ENCODE measurements around the gene JPH4.
"Not testable (repeated sequence)": the region's sequence is repeated elsewhere in the genome, so short reads cannot be mapped to it uniquely, and the experiment has no call there.

JPH4 gene

DNA sequence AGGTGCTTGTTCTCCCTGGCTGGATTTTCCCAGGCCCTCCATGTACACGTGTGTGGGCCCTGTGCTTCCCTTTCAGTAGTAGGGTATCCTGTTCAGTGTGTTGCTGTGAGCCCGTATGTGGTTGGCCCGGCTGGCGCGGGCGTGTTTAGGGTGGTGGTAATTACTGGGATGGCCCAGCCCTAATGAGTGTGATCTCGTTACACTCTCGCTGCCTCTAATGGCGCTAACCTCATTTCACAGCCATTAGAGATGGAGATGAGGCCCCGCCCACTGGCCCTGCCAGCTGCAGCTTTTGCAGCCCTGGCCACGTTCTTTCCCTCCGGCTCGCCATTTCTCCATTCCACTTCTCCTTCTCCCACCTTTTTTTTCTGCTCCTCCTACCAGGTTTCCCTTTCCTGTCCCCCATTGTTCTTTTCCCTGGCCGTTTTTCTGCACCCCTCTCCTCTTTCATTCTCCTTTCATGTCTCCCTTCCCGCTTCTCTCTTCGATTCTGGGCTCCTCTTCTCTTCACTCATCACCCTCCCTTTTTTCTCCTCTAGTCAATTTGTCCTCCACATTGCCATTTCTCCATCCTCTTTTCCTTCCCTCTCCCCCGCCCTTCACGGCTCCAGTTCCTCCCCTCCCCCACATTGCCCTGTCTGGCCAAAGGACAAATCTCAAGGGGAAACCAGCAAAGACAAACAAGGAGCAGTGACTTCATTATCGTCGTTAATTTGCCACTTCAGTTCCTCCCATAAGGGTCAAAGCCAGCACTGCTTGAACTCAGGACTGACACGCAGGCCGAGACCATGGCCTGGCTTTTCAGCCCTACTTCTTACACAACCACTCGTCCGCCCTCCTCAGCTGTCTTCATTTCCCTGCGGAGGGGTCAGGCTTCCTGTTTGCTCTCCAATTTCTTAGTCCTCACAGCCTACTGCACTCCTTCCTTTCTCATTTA lies 33.8 kb downstream of the JPH4 start:
- FAIRE-seq = no peak

DNA sequence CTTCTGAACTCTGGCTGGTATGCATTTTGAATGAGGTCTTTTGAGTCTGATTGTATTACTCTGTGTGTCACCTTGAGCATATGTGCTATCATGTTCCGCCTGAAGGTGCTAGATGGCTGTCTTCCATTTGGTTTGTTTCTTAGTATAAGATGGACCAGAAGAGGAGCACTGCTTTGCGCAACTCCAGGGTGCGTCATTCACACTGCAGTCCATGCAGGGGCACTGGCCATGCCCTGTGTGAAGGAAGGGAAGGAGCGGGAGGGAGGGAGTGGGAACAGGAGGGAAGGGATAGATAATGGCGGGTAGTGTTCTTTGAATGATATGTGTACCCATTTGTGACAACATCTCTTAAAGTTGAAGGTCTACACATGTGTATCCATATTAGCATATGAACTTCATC lies 35.2 kb downstream of the JPH4 start:
- no peak for FAIRE-seq

DNA sequence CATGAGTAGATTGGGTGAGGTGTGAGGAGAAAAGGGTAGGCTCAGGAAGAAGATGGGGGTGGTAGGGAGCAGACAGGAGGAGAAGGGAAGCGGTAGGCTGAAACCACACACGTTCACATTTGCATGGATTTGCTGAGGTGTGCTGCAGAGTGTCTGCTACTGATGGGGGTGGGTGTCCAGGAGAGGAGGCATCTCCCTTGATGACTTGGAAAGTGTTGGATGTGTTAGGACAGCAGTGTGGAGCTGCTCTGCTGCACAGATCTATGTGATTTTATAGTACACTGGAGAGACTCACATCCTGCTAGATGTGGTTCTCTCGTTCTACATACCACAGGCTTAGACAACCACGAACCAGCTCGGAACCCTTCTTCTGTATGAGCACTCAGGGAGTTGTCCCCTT lies 36.3 kb downstream of the JPH4 start:
- no peak for FAIRE-seq

DNA sequence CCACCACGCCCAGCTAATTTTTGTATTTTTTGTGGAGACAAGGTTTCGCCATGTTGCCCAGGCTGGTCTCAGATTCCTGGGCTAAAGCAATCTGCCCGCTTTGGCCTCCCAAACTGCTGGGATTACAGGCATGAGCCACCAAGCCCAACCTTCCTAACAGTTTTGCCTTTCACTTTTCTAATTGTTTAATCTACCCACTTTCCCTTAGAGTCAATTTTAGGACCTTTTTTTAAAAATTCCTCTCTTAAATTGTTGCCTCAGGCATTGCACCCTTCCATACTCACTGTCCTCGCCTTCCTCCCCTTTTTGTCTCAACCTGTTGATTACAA lies 38.5 kb downstream of the JPH4 start:
- FAIRE-seq = no peak

DNA sequence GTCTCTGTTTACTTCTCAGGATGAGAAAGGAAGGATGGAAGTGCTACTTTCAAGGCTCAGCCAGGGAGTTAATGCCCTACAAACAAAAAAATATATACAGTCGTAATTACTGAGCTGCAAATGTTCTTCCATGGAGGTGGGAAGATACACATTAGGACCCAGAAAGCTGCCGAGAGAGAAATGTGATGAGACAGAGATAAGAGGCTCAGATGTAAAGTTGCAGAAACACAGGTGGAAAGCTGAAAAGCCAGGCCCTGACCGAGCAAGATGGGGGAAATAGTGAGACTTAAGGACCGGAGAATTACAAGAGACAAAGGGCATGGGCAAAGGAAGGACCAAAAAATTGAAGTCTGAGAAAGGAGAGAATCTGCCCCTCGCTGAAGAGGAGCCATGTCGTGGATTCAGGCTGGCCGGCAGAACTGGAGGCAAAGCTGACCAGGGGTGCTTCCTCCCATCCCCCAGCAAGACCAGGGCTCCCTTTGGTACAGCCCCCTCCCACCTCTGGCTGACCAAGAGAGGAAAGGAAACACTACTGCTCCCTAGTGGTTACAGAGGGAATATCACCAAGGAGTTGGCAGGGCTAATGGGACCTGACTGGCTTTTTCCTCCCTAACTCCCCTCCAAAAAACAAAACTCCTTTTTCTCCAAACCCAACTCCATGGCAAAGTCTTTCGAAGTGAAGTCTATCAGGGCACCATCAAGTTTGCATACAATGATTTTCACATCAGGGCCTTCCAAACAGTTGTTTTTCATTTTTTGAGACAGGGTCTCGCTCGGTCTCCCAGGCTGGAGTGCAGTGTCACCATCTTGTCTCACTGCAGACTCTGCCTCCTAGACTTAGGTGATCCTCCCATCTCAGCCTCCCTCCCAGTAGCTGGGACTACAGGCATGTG lies 39.1 kb downstream of the JPH4 start:
- FAIRE-seq = peak; percentile 60

DNA sequence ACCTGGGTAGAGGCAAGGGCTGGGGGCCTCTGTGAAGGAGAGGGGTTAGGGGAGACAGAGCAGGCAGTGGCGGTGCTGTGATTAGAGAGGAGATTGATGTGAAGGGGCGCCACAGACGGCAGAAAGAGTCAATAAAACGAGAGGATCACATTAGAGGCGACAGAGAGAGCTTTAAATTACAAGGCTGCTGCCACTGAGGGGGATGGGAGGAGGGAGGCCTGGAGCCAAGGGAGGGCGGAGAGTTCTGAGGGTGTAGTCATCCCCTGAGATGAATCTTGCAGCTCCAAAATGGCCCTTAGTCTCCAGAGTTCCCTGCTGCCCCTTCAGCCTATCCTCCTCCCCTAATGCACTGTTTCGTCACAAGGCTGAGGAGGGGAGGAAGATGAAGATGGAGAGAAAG lies 39.8 kb downstream of the JPH4 start:
- FAIRE-seq = no peak

DNA sequence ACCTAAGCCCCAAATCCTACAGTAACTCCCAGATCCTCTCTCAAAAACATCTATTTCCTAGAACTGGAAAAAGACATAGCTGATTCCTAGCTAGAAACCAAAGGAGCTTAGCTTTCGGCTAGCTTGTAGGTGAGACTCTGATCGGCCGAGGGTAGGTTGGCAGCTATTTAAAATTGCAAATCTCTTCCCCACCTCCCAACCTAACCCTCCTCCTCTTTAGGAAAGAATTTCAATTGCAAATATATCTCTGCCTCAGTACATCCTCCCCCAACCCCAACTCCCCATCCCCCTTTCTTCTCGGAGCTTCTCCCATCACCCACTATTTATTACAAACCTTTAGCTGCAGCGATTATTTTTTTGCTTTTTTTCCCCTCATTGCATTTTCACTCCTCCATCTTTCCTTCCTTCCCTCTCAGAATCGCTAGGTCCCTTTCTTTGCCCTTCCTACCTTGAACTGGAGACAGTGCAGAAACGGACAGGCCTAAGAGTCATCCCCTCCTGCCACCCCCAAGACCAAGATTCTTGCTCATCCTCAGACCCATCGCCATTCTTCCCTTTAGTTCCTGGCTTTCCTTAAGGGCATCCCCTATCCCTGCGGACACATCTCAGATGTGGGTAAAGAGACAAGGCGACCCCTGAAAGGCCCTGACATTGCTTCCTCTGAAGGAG lies 40.4 kb downstream of the JPH4 start:
- FAIRE-seq = no peak

DNA sequence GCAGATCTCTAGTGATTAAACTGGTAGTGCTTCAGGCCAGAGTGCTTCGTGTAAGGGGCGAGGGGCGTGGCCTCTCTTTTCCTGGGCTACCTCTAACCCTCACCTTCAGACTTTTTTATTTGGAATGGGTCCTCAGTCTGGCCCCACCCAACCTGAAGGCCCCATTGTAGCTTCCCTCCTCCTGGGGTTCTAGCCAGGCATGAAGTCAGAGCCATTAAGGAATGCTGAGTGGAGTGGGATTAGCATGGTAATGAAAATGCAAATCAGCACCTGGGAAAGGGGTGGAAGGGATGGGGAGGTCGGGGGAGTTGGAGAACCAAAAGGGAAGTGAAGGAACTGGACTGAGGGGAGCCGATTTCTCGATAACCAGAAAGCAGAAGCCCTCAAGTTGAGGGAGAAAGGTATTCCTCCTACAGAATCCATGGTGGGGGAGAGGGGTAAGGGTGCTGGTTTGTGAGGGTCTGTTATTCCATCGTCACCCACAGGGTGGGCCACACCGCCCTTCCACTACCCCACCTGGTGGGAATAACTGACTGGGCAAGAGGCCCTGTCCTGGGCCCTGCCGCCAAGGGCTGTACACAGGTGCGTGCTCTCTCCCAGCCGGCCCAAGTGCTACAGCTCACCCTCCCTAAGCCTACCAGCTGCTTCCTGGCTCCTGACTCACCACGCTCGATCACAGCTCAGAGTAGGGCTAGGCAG lies 41.1 kb downstream of the JPH4 start:
- FAIRE-seq = no peak

DNA sequence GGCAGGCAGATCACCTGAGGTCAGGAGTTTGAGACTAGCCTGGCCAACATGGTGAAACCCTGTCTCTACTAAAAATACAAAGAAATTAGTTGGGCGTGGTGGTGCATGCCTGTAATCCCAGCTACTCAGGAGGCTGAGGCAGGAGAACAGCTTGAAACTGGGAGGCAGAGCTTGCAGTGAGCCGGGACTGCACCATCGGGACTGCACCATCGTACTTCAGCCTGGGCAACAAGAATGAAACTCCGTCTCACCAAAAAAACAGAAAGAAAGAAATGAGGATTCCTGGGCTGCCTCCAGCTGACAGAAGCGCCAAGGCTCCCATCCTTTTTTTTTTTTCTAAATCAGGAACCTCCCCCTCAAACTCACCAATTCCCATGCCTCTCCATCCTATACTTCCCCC lies 41.7 kb downstream of the JPH4 start:
- not testable (repeated sequence) for FAIRE-seq

DNA sequence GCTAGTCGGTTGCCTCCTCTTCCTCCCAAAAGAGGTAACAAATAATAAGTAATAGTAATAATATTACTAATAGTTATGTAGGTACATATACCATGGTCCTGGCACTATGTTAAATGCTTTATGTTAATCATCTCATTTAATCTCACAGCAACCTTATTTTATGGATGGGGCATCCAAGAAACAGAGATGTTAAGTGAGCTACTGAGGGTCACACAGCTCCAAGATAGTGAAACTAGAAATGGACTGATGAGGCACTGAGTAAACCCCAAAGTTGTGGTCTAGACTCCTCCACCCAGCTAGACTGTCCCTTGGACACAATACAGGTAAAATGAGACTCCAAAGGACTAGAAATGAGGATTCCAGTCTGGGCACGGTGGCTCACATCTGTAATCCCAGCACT lies 42.1 kb downstream of the JPH4 start:
- no peak for FAIRE-seq

DNA sequence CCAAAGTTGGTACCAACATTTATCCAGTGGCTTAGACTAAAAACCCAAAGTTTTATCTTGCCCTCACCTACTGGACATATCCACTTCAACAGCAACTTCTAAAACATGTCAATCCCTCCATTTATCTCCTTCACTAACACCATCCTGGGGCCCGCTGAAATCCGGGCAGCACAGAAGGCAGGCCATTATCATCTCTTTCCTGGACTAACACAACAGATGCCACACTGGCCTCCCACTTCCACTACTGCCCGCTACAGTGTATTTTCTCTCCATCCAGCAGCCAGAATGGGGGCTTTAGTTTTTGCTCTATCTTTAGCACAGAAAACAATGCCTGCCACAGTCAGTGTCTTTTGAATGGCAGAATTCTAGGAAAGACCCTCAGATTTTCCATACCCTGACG lies 42.6 kb downstream of the JPH4 start:
- no peak for FAIRE-seq

DNA sequence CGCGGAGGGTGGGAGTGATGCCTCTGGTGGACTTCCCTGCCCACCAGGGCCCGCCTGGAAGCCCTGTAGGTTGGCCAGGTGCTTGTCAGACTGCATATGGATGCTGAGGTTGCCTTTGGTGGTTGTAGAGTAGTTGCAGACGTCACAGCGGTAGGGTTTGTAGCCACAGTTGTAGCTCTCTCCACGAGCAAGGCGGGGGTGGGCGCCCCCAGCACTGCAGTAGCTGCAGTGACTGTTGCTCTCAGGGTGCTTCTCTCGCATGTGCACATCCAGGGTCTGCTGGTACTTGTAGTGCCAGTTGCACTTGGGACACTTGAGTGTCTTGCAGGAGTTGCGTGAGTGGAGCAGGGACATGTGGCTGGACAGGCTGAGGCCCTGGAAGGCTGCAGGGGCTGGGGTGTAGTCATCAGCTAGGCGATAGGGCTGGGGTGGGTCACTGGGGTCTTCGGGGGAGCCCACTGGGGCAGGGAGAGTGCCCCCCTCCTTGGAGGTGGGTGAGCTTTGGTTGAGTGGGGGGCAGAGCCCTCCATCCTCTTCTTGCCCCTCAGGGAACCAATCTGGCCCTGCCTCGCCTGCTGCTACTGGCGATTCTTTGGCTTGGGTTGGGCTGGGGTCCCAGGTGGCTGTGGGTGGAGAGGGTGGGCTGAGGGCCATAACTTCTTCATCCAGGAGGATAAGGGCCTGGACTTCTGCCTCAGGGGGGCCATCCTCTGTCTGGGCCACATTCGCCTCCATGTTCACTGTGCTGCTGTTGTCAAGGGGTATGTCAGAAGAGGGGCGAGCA lies 44.7 kb downstream of the JPH4 start:
- FAIRE-seq = no peak

DNA sequence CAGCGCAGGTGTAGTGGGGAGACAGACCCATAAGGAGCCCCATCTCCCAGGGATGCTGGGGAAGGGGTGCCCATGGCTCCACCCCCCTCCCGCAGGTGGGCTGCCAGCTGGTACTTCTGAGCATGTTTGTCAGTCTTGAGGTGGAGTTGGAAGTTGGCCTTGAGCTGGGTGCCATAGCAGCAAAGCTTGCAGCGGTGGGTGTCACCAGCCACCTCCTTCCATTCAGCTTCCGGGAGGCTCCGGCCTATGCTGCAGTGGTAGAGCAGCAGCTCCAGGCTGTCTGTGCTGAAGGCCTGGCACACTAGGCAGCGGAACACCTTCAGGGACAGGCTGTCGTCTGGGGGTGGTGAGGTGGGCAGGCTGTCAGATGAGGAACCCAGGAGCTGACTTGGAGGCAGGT lies 45.9 kb downstream of the JPH4 start:
- no peak for FAIRE-seq

DNA sequence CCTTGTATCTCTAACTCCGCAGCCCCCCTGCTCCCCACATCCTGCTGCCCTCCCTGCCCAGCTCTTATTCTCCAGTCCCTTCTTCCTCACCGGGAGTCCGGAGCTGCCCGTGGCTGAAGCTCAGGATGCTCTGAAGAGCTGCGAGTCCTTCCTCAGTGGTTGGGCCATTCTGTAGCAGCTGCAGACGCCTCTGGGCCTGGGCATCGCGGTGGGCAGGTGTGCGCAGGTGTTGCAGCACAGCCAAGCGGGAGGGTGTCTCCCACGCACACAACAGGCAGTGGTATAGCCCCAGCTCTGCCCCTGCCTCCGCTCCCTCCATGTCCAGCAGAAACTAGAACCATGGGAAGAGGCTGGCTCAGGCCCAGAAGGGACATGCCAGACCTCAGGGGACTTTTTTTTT lies 47.2 kb downstream of the JPH4 start:
- FAIRE-seq = no peak

DNA sequence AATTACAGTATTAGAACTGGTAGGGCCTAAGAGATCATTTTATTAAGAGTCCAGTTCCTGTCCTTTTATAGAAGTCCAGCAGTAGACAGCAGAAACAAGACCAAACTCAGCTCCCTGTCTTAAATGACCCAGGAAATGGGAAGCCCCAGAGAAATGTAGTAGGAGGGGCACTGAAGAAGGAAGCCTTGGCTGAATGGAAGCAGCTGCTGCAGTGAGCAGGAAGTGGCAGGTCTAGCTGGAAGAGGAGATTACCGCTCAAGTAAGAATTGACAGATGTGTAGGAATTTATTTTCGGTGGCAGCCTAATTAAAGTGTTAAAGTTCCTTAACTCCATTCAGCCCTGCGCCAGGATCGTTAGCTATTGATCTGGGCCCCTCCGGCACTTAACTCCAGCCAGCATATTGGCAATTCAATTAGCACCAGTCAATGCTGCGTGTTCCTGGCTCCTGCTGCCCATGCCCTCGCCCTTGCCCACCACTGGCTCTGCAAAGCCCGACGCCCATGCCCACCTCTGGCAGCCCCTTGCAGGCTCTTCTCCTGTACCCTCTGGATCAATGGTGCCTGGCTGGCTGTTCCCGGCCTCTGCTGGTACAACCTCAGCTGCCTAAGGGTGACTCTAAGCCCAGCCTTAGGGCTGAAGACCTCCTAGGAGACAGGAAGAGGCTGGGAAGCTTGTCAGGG lies 48.1 kb downstream of the JPH4 start:
- FAIRE-seq = no peak

DNA sequence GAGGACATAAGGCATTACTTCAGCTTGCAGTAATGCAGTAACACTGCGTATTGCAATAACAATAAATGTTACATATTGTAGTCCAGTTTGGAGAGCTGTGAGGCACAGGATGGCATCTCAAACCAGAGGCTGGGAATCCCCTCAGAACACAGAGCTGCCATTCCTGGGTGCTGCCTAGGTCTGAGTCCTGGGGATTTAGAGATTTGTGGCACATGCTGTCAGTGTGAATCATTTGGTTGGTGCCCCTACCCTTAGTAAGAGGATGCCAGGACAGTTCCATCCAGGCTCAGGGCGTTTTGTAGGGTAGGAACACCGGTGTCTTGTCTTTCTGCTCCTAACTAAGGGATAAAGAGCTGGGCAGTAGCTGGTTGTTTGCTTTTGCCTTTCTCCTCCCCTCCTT lies 49.6 kb downstream of the JPH4 start:
- FAIRE-seq = no peak

DNA sequence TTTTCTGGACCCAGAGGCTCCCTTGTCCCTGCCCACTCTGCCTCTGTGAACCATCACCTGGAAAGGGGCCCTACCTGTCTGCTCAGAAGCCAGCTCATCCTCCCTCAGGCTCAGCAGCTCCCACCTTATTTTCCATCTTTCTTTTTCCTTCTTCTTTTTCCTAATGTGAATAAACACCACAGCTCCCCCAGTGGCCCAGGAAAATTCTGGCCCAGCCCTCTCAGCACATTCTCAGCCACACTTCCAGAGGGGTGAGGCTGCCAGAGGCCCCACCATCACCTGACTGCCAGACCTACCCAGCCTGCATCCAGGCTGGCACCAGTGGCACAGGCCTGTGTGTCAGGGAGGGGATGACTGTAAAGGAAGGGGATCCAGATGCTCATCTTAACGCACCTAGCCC lies 50.0 kb downstream of the JPH4 start:
- no peak for FAIRE-seq

DNA sequence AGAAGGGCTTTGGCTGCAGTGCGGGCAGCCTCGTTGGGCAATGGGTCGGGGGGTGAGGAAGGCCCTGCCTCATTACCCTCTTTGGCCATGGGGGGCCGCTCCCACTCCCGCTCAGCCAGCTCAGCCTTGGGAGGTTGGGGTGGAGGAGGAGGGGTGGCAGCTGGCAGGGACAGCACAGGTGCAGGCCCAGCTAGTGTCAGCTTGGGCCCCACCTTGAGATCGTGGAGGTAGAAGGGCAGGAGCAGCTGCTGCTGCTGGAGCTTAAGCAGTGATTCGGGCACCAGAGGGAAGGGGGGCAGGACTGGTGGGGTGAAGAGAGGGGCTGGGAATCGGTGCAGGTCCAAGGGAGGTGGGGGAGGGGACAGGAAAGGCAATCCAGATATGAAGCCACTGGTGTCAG lies 53.0 kb downstream of the JPH4 start:
- FAIRE-seq = no peak

DNA sequence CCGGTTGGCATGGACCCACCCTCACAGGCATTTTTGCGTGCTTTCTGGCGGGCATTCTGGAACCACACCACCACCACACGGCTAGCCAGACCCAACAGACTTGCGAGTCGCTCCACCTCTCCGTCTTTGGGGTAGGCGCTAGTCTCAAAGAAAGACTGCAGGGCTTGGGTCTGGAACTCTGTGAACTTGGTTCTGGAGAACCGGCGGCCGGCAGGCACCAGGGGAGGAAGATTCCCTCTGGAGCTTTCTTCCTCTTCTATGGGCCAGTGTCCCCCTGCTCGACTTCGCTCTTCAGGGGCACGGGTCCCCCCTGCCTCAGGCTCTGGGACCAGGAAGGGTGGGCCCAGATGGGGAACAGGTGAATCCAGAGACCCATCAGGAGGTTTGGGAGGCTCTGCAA lies 53.6 kb downstream of the JPH4 start:
- FAIRE-seq = no peak

DNA sequence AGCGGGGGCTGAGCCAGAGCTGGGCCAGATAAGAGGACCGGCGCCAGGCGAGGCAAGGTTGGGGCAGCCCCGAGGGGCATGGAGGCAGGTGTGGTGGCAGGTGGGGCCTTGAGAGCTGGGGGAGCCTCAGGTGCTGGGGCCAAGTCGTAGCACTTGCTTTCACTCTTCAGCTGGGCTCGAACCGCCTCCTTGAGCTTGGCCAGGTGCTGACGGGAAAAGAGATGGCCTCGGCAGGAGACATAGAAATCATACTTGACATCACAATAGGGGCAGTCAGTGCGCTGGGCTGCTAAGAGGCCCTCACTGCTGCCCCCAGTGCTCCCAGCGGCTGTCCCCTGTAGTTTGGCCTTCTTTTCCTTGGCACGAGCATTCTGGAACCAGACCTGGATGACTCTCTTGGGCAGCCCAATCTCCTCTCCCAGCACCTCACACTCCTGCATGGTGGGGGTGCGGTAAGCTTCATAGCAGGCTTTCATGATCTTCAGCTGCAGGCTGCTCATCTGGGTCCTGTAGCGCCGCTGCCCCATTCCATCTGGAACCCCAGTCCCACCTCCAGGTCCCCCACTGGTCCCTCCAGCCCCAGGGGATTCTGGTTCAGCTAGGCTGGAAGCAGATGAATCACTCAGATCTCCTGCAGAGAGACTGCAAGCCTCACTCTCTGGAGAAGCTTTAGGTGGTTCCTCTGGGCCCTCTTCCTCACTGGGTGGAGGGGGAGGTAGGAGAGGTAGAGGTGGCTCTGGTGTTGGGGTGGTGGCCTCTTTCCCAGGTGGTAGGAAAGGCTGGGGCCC lies 55.2 kb downstream of the JPH4 start:
- no peak for FAIRE-seq

Data from G401.6 (cell line).